ENCODE results near the gene PAAF1. TPM values are rescaled to one million over a fixed set of nuclear protein-coding genes. Genes with fewer than 3 reads are reported as not detected.
A peak's percentile ranks its signal among the peaks of the same experiment; 100 is the strongest.

Gene PAAF1
- polyA plus RNA-seq, 4 donors, result 27.8 to 41.2 (median 31.6) TPM

- DNase-seq (ENCODE audit: low read depth in 4 of 4, low spot score in 2 of 4), result no peak
Measured at GRCh38 chr11:73944085-73944484, 67.3 kb downstream of the PAAF1 start.

DNA sequence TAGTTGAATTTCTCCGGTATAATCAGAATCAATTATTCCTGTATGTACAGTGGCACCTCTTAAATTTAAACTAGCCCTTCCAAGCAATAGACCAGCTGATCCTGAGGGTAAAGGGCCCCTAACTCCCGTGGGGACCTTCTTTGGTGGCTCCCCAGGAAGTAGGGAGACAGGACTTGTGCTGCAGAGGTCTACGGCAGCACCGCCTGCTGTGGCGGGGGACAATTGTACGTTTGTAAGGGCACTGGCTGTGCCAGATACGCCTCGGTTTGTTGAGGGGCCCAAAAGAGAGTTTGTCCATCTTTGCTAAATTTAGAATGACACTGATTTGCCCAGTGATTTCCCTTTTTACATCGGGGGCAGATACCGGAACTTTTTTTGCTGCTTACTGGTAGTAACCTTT lies 68.1 kb downstream of the PAAF1 start:
- no peak for DNase-seq (ENCODE audit: low read depth in 4 of 4, low spot score in 2 of 4)

DNA sequence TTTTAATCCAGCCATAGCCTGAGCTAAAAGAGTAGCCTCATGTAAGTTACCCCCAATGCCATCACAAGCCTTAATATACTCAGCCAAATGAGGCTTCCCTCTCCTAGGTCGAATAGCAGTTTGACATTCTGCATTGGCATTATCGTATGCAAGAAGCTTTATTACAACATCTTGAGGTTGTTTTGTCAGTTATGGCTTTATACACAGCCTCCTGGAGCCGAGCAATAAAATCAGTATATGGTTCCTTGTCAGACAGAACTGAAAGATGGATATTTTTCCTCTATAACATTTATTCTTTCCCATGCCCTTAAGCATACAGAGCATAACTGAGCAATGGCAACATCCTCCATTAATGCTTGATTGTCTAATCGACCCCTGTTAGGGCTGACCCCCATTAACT lies 68.6 kb downstream of the PAAF1 start:
- no peak for DNase-seq (ENCODE audit: low read depth in 4 of 4, low spot score in 2 of 4)

GRCh38 chr11:73946798-73947458 lies 70.1 kb downstream of the PAAF1 start:
- DNase-seq (ENCODE audit: low read depth in 4 of 4, low spot score in 2 of 4), result no peak

- no peak for DNase-seq (ENCODE audit: low read depth in 4 of 4, low spot score in 2 of 4)
Measured at GRCh38 chr11:73949246-73949645, 72.4 kb downstream of the PAAF1 start.

- DNase-seq (ENCODE audit: low read depth in 4 of 4, low spot score in 2 of 4), result no peak
Measured at GRCh38 chr11:73949912-73950311, 73.1 kb downstream of the PAAF1 start.

DNA sequence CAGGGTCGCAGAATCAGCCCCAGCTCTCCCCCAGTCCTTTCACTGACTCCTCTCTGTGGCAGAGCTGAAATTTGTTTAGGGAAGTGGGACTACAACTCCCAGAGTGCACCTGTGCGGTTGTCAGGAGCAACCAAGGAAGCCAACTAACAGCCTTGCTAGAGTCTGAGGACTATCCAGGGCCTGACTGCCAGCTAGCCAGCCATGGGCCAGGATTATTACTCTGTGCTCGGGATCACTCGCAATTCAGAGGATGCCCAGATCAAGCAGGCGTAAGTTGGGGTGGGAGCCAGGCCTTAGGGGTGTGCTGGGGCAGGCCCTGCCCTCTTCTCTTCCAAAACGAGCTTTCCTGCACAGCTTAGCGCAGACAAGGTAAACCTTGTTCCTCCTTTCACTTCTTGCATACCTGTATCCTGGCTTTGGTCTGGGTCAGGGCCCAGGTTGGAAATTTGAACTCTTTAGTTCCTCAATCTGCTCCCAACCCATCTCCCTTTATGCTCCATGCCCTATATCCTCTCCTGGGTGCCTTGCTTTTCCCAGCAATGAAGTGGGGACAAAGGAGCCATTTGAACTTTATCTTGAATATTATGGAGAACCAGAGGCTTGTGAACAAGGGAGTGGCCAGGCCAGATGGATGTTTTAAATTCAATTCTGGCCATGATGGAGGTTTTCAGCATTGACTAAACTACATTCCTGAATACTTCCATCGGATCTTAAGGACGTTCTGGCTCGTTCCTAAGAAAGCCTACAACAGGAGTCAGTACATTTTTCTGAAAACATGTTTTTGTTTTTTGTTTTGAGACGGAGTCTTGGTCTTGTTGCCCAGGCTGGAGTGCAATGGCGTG lies 74.3 kb downstream of the PAAF1 start, which contains the start of gene DNAJB13:
Gene DNAJB13 (plus strand): TSS at position 158 of the 842 bp plus-strand sequence. CDS start 44 bp downstream, at position 202.
- peak in 1 of 4 donors; percentile 57 for DNase-seq (ENCODE audit: low read depth in 4 of 4, low spot score in 2 of 4)

- DNase-seq (ENCODE audit: low read depth in 4 of 4, low spot score in 2 of 4), result no peak
Measured at GRCh38 chr11:73951797-73952196, 75.0 kb downstream of the PAAF1 start.

DNA sequence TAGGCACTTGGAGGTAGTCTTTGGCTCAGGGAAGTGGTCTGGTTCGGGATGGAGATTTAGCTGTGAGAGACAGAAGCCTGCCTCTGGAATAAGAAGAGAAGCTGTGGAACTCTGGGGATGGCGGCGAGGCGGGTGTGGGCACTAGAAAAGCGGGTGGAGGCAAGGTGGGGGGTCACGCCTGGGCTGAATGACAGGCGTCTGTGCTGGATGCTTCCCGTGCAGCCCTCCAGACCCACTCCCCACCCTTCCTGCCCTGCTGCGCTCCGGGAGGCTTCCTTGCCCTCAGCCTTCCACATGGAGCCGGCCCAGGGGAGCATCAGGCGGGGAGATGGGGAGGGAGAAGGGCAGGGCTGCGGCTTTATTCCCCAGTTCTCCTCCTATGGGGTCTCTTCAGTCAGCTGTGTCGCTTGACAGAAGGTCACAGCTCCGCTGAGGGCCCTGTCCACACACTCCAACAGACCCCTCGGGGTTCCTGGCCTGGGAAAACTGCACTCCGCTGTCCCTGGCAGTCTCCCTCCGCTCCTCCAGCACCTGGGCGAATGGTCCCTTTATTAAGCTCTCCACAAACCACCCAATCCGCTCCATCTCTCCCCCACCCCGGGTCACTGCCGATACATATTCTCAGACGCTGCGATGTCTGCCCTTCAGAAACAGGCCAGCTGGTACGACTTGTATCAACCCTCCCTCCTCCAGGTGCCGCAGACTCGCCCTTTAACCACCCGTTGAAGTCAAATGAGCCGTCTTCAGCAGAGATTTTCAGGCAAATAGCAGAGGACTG lies 80.3 kb downstream of the PAAF1 start:
- no peak for DNase-seq (ENCODE audit: low read depth in 4 of 4, low spot score in 2 of 4)

DNA sequence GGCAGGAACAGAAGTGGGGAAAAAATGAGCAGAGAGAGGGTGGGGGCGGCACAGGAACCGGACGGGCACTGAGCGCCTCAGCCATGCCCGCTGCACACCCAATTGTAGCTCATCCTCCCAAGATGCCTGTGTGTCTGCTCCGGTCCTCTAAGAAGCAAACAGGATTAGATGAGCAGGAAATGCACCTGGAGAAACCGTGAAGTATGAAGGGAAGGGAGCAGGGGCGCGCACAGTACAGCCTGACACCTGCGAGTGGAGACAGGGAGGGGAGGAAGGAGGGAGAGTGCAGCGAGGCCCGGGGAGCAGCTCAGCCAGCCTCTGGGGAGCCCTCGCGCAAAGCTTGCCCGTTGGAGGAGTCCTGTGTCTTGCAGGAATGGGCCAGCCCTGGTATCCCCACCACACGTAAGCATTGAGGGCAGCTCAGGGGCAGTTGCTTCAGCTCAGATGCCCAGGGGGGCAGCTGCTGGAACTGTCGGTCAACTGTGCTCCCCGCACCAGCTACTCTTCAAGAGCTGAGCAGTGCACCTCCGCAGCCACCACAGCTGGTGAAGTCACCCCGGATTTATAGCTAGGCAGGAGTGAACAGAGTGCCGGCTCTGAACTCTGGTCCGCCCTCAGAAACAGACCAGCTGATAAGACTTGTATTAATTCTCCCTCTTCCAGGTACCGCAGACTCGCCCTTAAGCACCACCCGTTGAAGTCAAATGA lies 81.0 kb downstream of the PAAF1 start:
- no peak for DNase-seq (ENCODE audit: low read depth in 4 of 4, low spot score in 2 of 4)

GRCh38 chr11:73958521-73959141 lies 81.8 kb downstream of the PAAF1 start:
- no peak for DNase-seq (ENCODE audit: low read depth in 4 of 4, low spot score in 2 of 4)

GRCh38 chr11:73961321-73961720 lies 84.5 kb downstream of the PAAF1 start:
- DNase-seq (ENCODE audit: low read depth in 4 of 4, low spot score in 2 of 4), result no peak

GRCh38 chr11:73962101-73962705 lies 85.4 kb downstream of the PAAF1 start:
- DNase-seq (ENCODE audit: low read depth in 4 of 4, low spot score in 2 of 4), result no peak

GRCh38 chr11:73963861-73964260 lies 87.1 kb downstream of the PAAF1 start:
- DNase-seq (ENCODE audit: low read depth in 4 of 4, low spot score in 2 of 4), result no peak

GRCh38 chr11:73965076-73965763 lies 88.4 kb downstream of the PAAF1 start:
- no peak for DNase-seq (ENCODE audit: low read depth in 4 of 4, low spot score in 2 of 4)

- DNase-seq (ENCODE audit: low read depth in 4 of 4, low spot score in 2 of 4), result no peak
Measured at GRCh38 chr11:73965764-73966121, 88.9 kb downstream of the PAAF1 start.

GRCh38 chr11:73968356-73968966 lies 91.7 kb downstream of the PAAF1 start:
- no peak for DNase-seq (ENCODE audit: low read depth in 4 of 4, low spot score in 2 of 4)

DNA sequence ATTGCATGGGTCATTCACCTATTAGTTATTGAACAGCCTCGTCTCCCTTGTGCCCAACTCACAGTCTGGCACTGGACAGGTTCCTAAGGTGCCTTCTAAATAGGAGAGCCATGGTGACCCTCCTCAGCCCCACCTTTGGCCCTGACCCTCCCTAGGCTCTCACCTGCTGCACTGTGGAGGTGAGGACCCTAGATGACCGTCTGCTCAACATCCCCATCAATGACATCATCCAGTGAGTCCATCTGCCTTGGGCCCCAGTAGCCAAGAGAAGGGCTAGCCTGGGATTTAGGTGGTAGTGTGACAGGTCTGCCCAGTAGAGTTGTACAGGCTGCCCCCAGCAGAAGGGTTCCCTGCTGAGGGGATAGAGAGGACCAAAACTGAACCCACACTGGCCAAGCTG lies 92.3 kb downstream of the PAAF1 start:
- DNase-seq (ENCODE audit: low read depth in 4 of 4, low spot score in 2 of 4), result no peak
